Activated T-helper 1 cell treated with Interleukin-2 at 50 U/mL for 16 hours (primary cell): ENCODE data around the gene CLPSL1.
A peak's percentile ranks its signal among the peaks of the same experiment; 100 is the strongest.

Source experiments
- DNase-seq: peaks from one replicate; pipeline ENCODE4 v3.0.0-alpha.2; 2020; ENCODE audit warnings: low read depth

Gene CLPSL1

DNA sequence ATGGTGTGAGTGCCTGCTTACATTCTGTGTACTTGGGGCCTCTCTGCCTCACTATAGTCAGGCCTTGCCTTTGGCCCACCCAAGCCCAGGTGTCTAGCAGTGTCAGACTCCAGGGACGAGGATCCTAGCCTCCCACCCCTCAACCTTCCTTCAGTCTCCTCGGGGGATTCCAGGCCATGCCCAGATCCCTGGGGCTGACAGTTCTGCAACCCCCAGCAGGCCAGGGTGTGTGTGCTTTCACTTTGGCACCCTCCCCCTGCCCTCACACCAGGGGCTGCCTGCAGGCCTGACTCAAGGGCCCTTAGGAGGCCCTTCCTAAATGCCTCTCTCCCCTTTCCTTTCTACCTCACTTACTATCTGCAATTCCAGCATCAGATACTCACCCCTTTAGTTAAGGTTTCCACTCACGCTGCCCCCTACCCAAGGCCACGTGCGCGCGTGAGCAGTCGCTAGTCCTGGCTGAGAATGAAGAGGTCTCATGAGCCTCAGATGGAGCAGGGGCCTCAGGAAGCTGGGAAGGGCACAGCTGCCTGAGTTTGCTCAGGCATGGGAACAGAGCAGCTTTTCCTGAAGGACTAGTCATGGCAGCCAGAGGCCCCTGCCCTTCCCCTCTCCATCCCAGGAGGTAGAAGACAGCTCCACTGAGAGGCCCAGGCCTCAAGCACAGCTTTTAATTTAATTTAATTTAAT, 17.2 kb downstream of the CLPSL1 start:
- no peak for DNase-seq

- DNase-seq, result no peak
These were observed 17.9 kb downstream of the CLPSL1 start for GRCh38 chr6:35798706-35799105.

GRCh38 chr6:35801148-35801547, 20.3 kb downstream of the CLPSL1 start:
- no peak for DNase-seq

DNA sequence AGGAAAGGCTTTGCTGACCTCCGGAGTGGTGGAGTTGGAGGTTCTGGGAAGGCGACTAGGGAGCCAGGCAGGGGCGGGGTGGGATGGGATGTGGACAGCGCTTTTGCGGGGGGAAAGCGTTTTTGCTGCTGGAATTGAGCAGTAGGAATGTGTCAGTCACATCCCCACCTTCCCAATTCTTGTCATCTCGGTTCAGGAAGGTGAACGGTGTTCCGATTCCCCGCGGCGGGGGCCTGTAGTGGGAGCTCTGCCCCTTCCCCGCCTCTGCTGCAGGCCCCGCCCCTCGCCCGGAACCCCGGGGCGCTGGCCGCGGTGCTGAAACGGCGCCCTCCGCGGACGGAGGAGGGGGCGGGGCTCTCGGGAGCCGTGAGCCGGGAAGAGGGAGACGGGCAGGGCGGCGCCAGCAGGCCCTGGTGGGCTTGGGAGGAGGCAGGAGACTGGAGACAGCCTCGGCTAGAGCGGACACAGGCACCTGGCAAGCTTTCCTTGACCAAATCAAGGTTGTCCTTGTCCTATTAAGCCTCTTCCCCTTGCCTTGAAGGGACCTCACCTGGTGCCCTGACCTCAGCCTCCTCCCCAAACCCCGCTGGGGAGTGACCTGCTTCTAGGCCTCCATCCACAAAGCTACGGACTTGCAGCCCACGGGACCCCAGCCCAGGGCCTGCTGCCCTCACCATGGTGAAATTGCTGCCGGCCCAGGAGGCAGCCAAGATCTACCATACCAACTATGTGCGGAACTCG, 24.3 kb downstream of the CLPSL1 start, which contains the start of gene LHFPL5:
TSS of gene LHFPL5 (plus strand) at position 357 of the 741 bp plus-strand sequence. CDS start at position 676, 319 bp downstream.
- DNase-seq, result peak; percentile 18

DNA sequence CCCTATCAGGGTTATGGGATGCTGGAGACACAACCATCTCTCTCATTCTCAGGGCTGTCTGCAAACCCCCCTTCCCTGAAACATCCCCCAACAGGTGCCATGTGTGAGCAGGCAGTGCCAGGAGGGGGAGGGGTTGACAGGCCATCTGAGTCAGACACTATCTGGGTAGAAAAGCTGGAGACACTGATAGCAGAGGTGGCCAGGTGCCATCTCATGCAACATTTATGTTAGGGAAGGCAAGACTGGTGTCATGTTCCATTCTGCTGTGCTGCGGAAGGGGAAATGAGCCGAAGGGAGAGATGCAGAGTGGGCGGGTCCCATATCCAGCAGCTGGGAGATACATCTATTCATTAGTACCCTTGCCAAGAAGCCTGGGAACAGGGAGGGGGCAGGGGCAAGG, 27.9 kb downstream of the CLPSL1 start:
- DNase-seq, result no peak

DNA sequence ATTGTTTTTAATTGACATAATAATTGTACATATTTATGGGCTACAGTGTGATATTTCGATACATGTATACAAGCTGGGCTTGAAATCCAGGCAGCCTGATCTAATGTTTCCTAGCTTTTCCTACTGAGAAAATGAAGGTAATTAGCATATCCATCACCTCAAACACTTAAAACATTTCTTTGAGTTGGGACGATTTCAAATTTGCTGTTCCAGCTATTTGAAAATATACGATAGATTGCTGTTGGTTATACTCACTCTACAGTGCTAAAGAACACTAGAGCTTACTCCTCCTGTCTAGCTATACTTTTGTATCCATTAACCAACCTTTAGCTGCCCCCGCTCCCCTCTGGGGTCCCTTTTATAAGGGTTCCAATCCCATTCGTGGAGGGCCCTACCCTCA, 29.0 kb downstream of the CLPSL1 start:
- DNase-seq, result no peak

- no peak for DNase-seq
These were observed 30.3 kb downstream of the CLPSL1 start for GRCh38 chr6:35810971-35811698.

GRCh38 chr6:35811699-35811995, 30.8 kb downstream of the CLPSL1 start:
- DNase-seq, result no peak

DNA sequence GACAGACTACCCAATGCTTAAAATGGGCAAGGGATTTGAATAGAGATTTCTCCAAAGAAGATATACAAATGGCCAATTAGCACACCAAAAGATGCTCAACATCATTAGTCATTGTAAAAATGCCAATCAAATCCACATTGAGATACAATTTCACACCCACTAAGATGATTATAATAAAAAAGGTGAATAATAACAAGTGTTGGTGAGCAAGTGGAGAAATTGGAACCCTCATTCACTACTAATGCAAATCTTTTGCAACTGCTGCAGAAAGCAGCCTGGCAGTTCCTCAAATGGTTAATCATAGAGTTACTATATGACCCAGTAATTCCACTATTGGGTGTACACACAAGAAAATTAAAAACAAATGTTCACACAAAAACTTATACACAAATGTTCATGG, 36.7 kb downstream of the CLPSL1 start:
- DNase-seq, result no peak

- DNase-seq, result no peak
These were observed 42.8 kb downstream of the CLPSL1 start for GRCh38 chr6:35823601-35824000.

GRCh38 chr6:35824552-35825192, 43.9 kb downstream of the CLPSL1 start:
- DNase-seq, result no peak

DNA sequence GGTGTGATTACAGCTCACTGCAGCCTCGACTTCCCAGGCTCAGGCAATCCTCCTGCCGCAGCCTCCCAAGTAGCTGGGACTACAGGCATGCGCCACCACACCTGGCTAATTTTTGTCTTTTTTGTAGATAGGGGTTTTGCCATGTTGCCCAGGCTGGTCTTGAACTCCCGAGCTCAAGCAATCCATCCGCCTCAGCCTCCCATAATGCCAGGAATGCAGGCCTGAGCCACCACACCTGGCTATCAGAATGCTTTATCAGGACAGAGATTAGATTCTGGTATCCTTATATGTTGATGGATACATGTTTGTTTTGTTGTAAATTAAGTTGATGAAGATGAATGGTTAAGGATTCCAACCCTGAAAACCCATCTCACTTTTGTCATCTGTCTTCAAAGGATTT, 48.5 kb downstream of the CLPSL1 start:
- DNase-seq, result no peak

DNA sequence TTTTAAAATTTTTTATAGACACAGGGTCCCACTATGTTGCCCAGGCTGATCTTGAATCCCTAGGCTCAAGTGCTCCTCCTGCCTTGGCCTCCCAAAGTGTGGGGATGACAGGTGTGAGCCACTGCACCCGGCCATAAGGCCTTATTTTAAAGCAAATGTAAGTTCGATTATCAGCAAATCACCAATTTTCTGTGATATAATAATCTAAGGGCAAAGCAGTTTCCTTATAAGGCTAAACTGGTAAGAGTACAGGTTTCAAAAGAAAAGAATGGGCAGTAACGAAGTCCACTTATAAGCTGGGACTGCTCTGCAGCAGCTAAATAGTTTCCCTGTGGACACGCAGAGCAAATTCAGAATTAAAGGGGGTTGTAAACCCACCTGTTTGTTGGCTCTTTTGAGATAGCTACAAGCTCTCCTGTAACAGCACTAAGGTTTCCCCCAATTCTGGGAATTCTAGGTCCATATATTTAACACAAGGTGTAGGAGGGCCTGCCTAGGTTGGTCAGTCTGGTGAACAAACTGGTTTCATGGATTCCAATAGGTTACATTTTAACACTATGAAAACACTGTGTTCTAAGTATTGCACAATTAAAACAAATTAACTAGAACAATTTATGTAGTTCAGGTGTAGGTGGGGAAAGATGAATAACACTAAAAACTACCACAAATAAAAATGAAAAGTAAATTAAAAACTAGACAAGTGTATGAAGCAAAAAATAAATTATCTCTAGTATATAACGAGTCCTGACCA, 50.6 kb downstream of the CLPSL1 start:
- DNase-seq, result no peak

DNA sequence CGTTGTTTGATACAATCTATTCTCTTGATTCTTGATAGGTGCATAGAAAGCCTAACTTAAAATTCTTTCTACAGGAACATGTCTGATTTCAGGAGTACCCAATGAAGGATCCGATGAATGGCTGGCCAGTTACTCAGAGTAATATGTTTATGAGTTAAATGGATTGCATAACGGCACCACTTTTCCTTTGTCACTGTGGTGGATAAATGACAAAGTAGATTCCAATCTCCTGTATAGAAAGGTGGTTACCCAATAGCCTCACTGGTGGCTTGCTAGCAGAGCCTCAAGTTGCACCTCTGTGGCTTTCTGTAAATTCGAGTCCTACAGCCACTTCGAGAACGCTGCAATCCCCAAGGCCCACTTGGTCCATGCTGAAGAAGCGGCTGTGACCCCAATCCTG, 52.7 kb downstream of the CLPSL1 start:
- no peak for DNase-seq
